ENCODE results near the gene ATP13A2.

ATP13A2 gene

GRCh38 chr1:16992102-16992501 is 19.6 kb downstream of the ATP13A2 start:
- no peak overlapping the region for H3K4me3 ChIP-seq (ENCODE audit: low read length)
- H3K27me3 ChIP-seq (ENCODE audit: control insufficient read depth, insufficient read depth, low read length): no peaks in the 10 kb centered on the region
- no peak overlapping the region for H3K27ac ChIP-seq (ENCODE audit: low read depth, low read length)
- no peaks in the 10 kb centered on the region for H3K4me1 ChIP-seq (ENCODE audit: control insufficient read depth, insufficient read depth, low read length)
- peaks cover 8% of the 10 kb centered on the region for H3K36me3 ChIP-seq (ENCODE audit: control insufficient read depth, insufficient read depth, low read length)
- no peak overlapping the region for H3K9ac ChIP-seq (ENCODE audit: low read length)

- Histone ChIP-seq H3K9ac (ENCODE audit: low read length) (no peak overlapping the region), H3K27ac (ENCODE audit: low read depth, low read length) (no peak overlapping the region), H3K4me1 (ENCODE audit: control insufficient read depth, insufficient read depth, low read length) (no peaks in the 10 kb centered on the region), H3K4me3 (ENCODE audit: low read length) (no peak overlapping the region), H3K36me3 (ENCODE audit: control insufficient read depth, insufficient read depth, low read length) (peaks cover 8% of the 10 kb centered on the region), H3K27me3 (ENCODE audit: control insufficient read depth, insufficient read depth, low read length) (no peaks in the 10 kb centered on the region)
These were observed 20.2 kb downstream of the ATP13A2 start for GRCh38 chr1:16991571-16991970.

- no peak overlapping the region for H3K9ac ChIP-seq (ENCODE audit: low read length)
- peaks cover 8% of the 10 kb centered on the region for H3K36me3 ChIP-seq (ENCODE audit: control insufficient read depth, insufficient read depth, low read length)
- no peak overlapping the region for H3K27ac ChIP-seq (ENCODE audit: low read depth, low read length)
- no peak overlapping the region for H3K4me3 ChIP-seq (ENCODE audit: low read length)
- no peaks in the 10 kb centered on the region for H3K27me3 ChIP-seq (ENCODE audit: control insufficient read depth, insufficient read depth, low read length)
- no peaks in the 10 kb centered on the region for H3K4me1 ChIP-seq (ENCODE audit: control insufficient read depth, insufficient read depth, low read length)
These were observed 21.9 kb downstream of the ATP13A2 start for GRCh38 chr1:16989676-16990391.

- no peaks in the 10 kb centered on the region for H3K4me1 ChIP-seq (ENCODE audit: control insufficient read depth, insufficient read depth, low read length)
- no peaks in the 10 kb centered on the region for H3K27me3 ChIP-seq (ENCODE audit: control insufficient read depth, insufficient read depth, low read length)
- no peak overlapping the region for H3K9ac ChIP-seq (ENCODE audit: low read length)
- H3K4me3 ChIP-seq (ENCODE audit: low read length): no peak overlapping the region
- H3K36me3 ChIP-seq (ENCODE audit: control insufficient read depth, insufficient read depth, low read length): peaks cover 8% of the 10 kb centered on the region
- H3K27ac ChIP-seq (ENCODE audit: low read depth, low read length): no peak overlapping the region
These were observed 23.5 kb downstream of the ATP13A2 start for GRCh38 chr1:16988210-16988609.

- no peaks in the 10 kb centered on the region for H3K4me1 ChIP-seq (ENCODE audit: control insufficient read depth, insufficient read depth, low read length)
- no peak overlapping the region for H3K4me3 ChIP-seq (ENCODE audit: low read length)
- H3K9ac ChIP-seq (ENCODE audit: low read length): no peak overlapping the region
- H3K27ac ChIP-seq (ENCODE audit: low read depth, low read length): no peak overlapping the region
- H3K27me3 ChIP-seq (ENCODE audit: control insufficient read depth, insufficient read depth, low read length): no peaks in the 10 kb centered on the region
- H3K36me3 ChIP-seq (ENCODE audit: control insufficient read depth, insufficient read depth, low read length): peaks cover 8% of the 10 kb centered on the region
These were observed 24.8 kb downstream of the ATP13A2 start for GRCh38 chr1:16986962-16987361.

GRCh38 chr1:16986560-16986959 is 25.2 kb downstream of the ATP13A2 start:
- Histone ChIP-seq H3K4me1 (ENCODE audit: control insufficient read depth, insufficient read depth, low read length) (no peaks in the 10 kb centered on the region), H3K27ac (ENCODE audit: low read depth, low read length) (no peak overlapping the region), H3K9ac (ENCODE audit: low read length) (no peak overlapping the region), H3K36me3 (ENCODE audit: control insufficient read depth, insufficient read depth, low read length) (peaks cover 8% of the 10 kb centered on the region), H3K4me3 (ENCODE audit: low read length) (no peak overlapping the region), H3K27me3 (ENCODE audit: control insufficient read depth, insufficient read depth, low read length) (no peaks in the 10 kb centered on the region)

- H3K36me3 ChIP-seq (ENCODE audit: control insufficient read depth, insufficient read depth, low read length): peaks cover 8% of the 10 kb centered on the region
- H3K27ac ChIP-seq (ENCODE audit: low read depth, low read length): no peak overlapping the region
- H3K9ac ChIP-seq (ENCODE audit: low read length): no peak overlapping the region
- H3K4me1 ChIP-seq (ENCODE audit: control insufficient read depth, insufficient read depth, low read length): no peaks in the 10 kb centered on the region
- no peaks in the 10 kb centered on the region for H3K27me3 ChIP-seq (ENCODE audit: control insufficient read depth, insufficient read depth, low read length)
- H3K4me3 ChIP-seq (ENCODE audit: low read length): no peak overlapping the region
These were observed 25.6 kb downstream of the ATP13A2 start for GRCh38 chr1:16986113-16986512.

- no peak overlapping the region for H3K9ac ChIP-seq (ENCODE audit: low read length)
- H3K27me3 ChIP-seq (ENCODE audit: control insufficient read depth, insufficient read depth, low read length): no peaks in the 10 kb centered on the region
- no peak overlapping the region for H3K4me3 ChIP-seq (ENCODE audit: low read length)
- H3K4me1 ChIP-seq (ENCODE audit: control insufficient read depth, insufficient read depth, low read length): no peaks in the 10 kb centered on the region
- peak overlapping the region; percentile 8 for H3K27ac ChIP-seq (ENCODE audit: low read depth, low read length)
- peaks cover 7% of the 10 kb centered on the region for H3K36me3 ChIP-seq (ENCODE audit: control insufficient read depth, insufficient read depth, low read length)
These were observed 27.0 kb downstream of the ATP13A2 start for GRCh38 chr1:16984717-16985116.

- no peaks in the 10 kb centered on the region for H3K4me1 ChIP-seq (ENCODE audit: control insufficient read depth, insufficient read depth, low read length)
- peaks cover 3% of the 10 kb centered on the region for H3K36me3 ChIP-seq (ENCODE audit: control insufficient read depth, insufficient read depth, low read length)
- peaks cover 3% of the 10 kb centered on the region for H3K27me3 ChIP-seq (ENCODE audit: control insufficient read depth, insufficient read depth, low read length)
- no peak overlapping the region for H3K9ac ChIP-seq (ENCODE audit: low read length)
- no peak overlapping the region for H3K27ac ChIP-seq (ENCODE audit: low read depth, low read length)
- H3K4me3 ChIP-seq (ENCODE audit: low read length): no peak overlapping the region
These were observed 28.1 kb downstream of the ATP13A2 start for GRCh38 chr1:16983649-16984048.

GRCh38 chr1:16982902-16983301 is 28.8 kb downstream of the ATP13A2 start:
- Histone ChIP-seq H3K27ac (ENCODE audit: low read depth, low read length) (no peak overlapping the region), H3K36me3 (ENCODE audit: control insufficient read depth, insufficient read depth, low read length) (peaks cover under 1% of the 10 kb centered on the region), H3K4me1 (ENCODE audit: control insufficient read depth, insufficient read depth, low read length) (peaks cover 3% of the 10 kb centered on the region), H3K27me3 (ENCODE audit: control insufficient read depth, insufficient read depth, low read length) (peaks cover 3% of the 10 kb centered on the region), H3K9ac (ENCODE audit: low read length) (no peak overlapping the region), H3K4me3 (ENCODE audit: low read length) (no peak overlapping the region)

- no peaks in the 10 kb centered on the region for H3K36me3 ChIP-seq (ENCODE audit: control insufficient read depth, insufficient read depth, low read length)
These were observed 30.4 kb downstream of the ATP13A2 start for GRCh38 chr1:16981269-16981849.

GRCh38 chr1:16980473-16981268 is 31.1 kb downstream of the ATP13A2 start, which contains the start of gene MFAP2:
TSS of gene MFAP2 (minus strand) at chr1:16980620. CDS start at chr1:16978273, 2,347 bp downstream.
- Histone ChIP-seq H3K4me1 (ENCODE audit: control insufficient read depth, insufficient read depth, low read length) (peaks cover 3% of the 10 kb centered on the region), H3K27ac (ENCODE audit: low read depth, low read length) (peak within 1 kb of the TSS; percentile 32), H3K9ac (ENCODE audit: low read length) (peak within 1 kb of the TSS; percentile 0)

More at GRCh38 chr1:16981269-16981849, 30.4 kb downstream of the ATP13A2 start:
- no peak overlapping the region for H3K27ac ChIP-seq (ENCODE audit: low read depth, low read length)
- no peak overlapping the region for H3K9ac ChIP-seq (ENCODE audit: low read length)
- H3K27me3 ChIP-seq (ENCODE audit: control insufficient read depth, insufficient read depth, low read length): peaks cover 3% of the 10 kb centered on the region
- H3K4me1 ChIP-seq (ENCODE audit: control insufficient read depth, insufficient read depth, low read length): peaks cover 3% of the 10 kb centered on the region
- no peak overlapping the region for H3K4me3 ChIP-seq (ENCODE audit: low read length)

More at GRCh38 chr1:16980473-16981268, 31.1 kb downstream of the ATP13A2 start, which contains the start of gene MFAP2:
- Histone ChIP-seq H3K4me3 (ENCODE audit: low read length) (peak within 1 kb of the TSS; percentile 56), H3K27me3 (ENCODE audit: control insufficient read depth, insufficient read depth, low read length) (peaks cover 3% of the 10 kb centered on the region), H3K36me3 (ENCODE audit: control insufficient read depth, insufficient read depth, low read length) (no peaks in the 10 kb centered on the region)

All from rectal smooth muscle tissue (tissue), 1 donor.